ENCODE measurements around the gene ATP8B1.
A peak's percentile ranks its signal among the peaks of the same experiment; 100 is the strongest.

GRCh38 chr18:57737400-57738060 is 65.6 kb downstream of the ATP8B1 start:
- TF ChIP-seq CTCF (IDR thresholded peaks at IDR 0.05) = no peak
- no peak for TF ChIP-seq POLR2A (IDR thresholded peaks at IDR 0.05)
- TF ChIP-seq POLR2AphosphoS5 (IDR thresholded peaks at IDR 0.05) = peak; percentile 23 to 72 (median 69)

Measured in transverse colon (tissue), 4 donors.